B cell (primary cell): ENCODE results near the gene CCNK.

Source experiments
- EZH2 ChIP-seq: IDR thresholded peaks from 2 replicates; pipeline ENCODE4 v1.6.1; 2012; ENCODE audit warnings: borderline replicate concordance, low read depth, mild to moderate bottlenecking, moderate library complexity, low read length; ENCODE audit not compliant: insufficient read depth, poor library complexity, severe bottlenecking
- TF ChIP-seq, protein P1 (sequence below): fragments of 200-600 bp; IDR thresholded peaks from one replicate; pipeline ENCODE4 v1.8.0; 2022; ENCODE audit warnings: antibody characterized with exemption, mild to moderate bottlenecking

DNA sequence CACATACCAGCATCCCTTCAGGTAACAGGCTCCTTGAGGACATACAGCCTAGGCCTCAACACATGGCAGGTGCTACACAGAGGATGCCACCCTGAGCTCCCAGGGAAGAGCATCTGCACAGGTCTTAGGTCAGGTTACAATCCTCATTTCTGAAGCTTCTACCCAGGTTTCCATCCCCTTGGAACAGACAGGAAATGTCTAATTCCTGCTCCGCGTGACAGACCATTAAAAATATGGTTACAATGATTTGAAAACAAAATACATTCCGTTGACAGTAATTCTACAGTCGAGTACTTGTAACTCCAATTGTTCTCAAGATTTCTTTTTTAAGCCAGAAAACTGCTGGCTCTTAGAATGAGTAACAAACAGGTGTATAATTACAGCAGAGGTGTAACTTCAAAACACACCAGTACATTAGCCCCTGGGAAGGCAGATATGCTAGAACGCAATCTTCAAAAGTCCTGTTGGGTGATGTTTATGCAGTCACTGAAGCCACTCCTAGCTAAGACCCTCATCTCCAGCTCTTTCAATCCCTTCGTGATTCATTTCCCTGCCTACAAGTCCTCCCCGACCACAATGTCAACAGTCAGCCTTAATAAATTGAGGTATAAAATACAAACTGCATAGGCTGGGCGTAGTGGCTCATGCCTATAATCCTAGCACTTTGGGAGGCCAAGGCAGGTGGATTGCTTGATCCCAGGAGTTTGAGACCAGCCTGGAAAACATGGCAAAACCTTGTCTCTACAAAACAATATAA, 12.2 kb upstream of the CCNK start:
- TF ChIP-seq, protein P1, sequence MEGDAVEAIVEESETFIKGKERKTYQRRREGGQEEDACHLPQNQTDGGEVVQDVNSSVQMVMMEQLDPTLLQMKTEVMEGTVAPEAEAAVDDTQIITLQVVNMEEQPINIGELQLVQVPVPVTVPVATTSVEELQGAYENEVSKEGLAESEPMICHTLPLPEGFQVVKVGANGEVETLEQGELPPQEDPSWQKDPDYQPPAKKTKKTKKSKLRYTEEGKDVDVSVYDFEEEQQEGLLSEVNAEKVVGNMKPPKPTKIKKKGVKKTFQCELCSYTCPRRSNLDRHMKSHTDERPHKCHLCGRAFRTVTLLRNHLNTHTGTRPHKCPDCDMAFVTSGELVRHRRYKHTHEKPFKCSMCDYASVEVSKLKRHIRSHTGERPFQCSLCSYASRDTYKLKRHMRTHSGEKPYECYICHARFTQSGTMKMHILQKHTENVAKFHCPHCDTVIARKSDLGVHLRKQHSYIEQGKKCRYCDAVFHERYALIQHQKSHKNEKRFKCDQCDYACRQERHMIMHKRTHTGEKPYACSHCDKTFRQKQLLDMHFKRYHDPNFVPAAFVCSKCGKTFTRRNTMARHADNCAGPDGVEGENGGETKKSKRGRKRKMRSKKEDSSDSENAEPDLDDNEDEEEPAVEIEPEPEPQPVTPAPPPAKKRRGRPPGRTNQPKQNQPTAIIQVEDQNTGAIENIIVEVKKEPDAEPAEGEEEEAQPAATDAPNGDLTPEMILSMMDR, result no peak
- no peak for TF ChIP-seq EZH2
